PC-9 (cell line): ENCODE measurements around the gene U2SURP. TPM values are rescaled to one million over a fixed set of nuclear protein-coding genes. Genes with fewer than 3 reads are reported as not detected.

Source experiments
- BruUV-seq: library from RNA; stranded (reverse); fragments of 400-500 nt; replicated peaks from 2 replicates; lab custom pipeline; 2021; lab: Mats Ljungman, UMichigan
- CTCF ChIA-PET: fragments of 300-600 bp; sonication (Branson Sonifier 250); formaldehyde crosslinking; loops from one replicate; lab custom pipeline; 2022; ENCODE audit warnings: antibody characterized with exemption; lab: Charles Lee
- POLR2A ChIA-PET: fragments of 300-600 bp; sonication (Branson Sonifier 250); formaldehyde crosslinking; loops from one replicate; lab custom pipeline; 2022; ENCODE audit warnings: antibody characterized with exemption; ENCODE audit not compliant: unreplicated experiment; lab: Charles Lee
- DNase-seq, 2 experiments: peaks; one replicate each; pipeline versions ENCODE4 v3.0.0 to v3.0.0-alpha.2; 2015 to 2022; ENCODE audit warnings: mixed read lengths in 1 of 2
- H2AFZ ChIP-seq: fragments of 200-600 bp; sonication (generic); 2 replicates; pipeline ENCODE4 v1.8.1; 2017; ENCODE audit warnings: antibody characterized with exemption
- H3F3A ChIP-seq: fragments of 200-600 bp; sonication (generic); 2 replicates; pipeline ENCODE4 v1.8.1; 2017; ENCODE audit warnings: antibody characterized with exemption, mild to moderate bottlenecking, low read depth; ENCODE audit not compliant: insufficient read depth
- H3K27ac ChIP-seq: fragments of 200-600 bp; sonication (generic); 2 replicates; pipeline ENCODE4 v1.6.1; 2016; ENCODE audit warnings: mixed run types
- H3K27me3 ChIP-seq: fragments of 200-600 bp; sonication (generic); 2 replicates; pipeline ENCODE4 v1.6.1; 2016; ENCODE audit warnings: low read depth, mixed run types; ENCODE audit not compliant: insufficient read depth
- H3K36me3 ChIP-seq: fragments of 200-600 bp; sonication (generic); 2 replicates; pipeline ENCODE4 v1.6.1; 2016; ENCODE audit warnings: low read depth, mixed run types
- H3K4me1 ChIP-seq: fragments of 200-600 bp; sonication (generic); replicated peaks from 2 replicates; pipeline ENCODE4 v1.6.1; 2016; ENCODE audit warnings: mixed run types; ENCODE audit not compliant: insufficient read depth
- H3K4me2 ChIP-seq: fragments of 200-600 bp; sonication (generic); 2 replicates; pipeline ENCODE4 v1.6.1; 2017; ENCODE audit warnings: mixed run types
- H3K4me3 ChIP-seq: fragments of 200-600 bp; sonication (generic); 2 replicates; pipeline ENCODE4 v1.6.1; 2016; ENCODE audit warnings: mixed run types
- H3K79me2 ChIP-seq: fragments of 200-600 bp; sonication (generic); 2 replicates; pipeline ENCODE4 v1.6.1; 2017; ENCODE audit warnings: low read depth, mixed run types
- H3K9me2 ChIP-seq: fragments of 200-600 bp; sonication (generic); 2 replicates; pipeline ENCODE4 v1.8.1; 2017; ENCODE audit warnings: mild to moderate bottlenecking; ENCODE audit not compliant: insufficient read depth
- H3K9me3 ChIP-seq: fragments of 200-600 bp; sonication (generic); 2 replicates; pipeline ENCODE4 v1.8.1; 2016; ENCODE audit warnings: low read depth; ENCODE audit not compliant: insufficient read depth
- H4K20me1 ChIP-seq: fragments of 200-600 bp; sonication (generic); 2 replicates; pipeline ENCODE4 v1.8.1; 2017; ENCODE audit not compliant: insufficient read depth
- CTCF ChIP-seq: fragments of 200-600 bp; sonication (generic); conservative IDR thresholded peaks from 2 replicates; pipeline ENCODE4 v1.6.1; 2017; ENCODE audit warnings: mixed run types, antibody characterized with exemption, mild to moderate bottlenecking, moderate library complexity
- EZH2 ChIP-seq: fragments of 200-600 bp; sonication (generic); IDR thresholded peaks from 2 replicates; pipeline ENCODE4 v1.8.0; 2017; ENCODE audit warnings: antibody characterized with exemption, low read depth
- intact Hi-C: fragments of 100-400 bp; cut with micrococcal nuclease; formaldehyde crosslinking; loops from one replicate; pipeline ENCODE4 v1.10.0; 2022; ENCODE audit not compliant: unreplicated experiment
- total RNA-seq: library from RNA; stranded (reverse); gene quantifications from 2 replicates; pipeline ENCODE4 v1.2.3, GENCODE V29; 2021

Gene U2SURP
- total RNA-seq, 1 experiment from 2014 or later = 126 TPM

- Histone ChIP-seq H3K9me2 (no peaks in the 10 kb centered on the region), H4K20me1 (no peaks in the 10 kb centered on the region), H3K27ac (no peak overlapping the region), H3K27me3 (0 out of 2 replicates have a peak, but pooled peaks cover 3% of the 10 kb centered on the region), H3K4me1 (no peaks in the 10 kb centered on the region), H3K4me3 (no peak overlapping the region), H3F3A (no peaks in the 10 kb centered on the region), H3K4me2 (no peak overlapping the region), H2AFZ (no peak overlapping the region), H3K36me3 (no peaks in the 10 kb centered on the region), H3K9me3 (no peaks in the 10 kb centered on the region), H3K79me2 (no peaks in the 10 kb centered on the region)
- no peak for DNase-seq
- BruUV-seq = no TSS peak
- POLR2A ChIA-PET = no interaction called here
- CTCF ChIA-PET = no interaction called here
- TF ChIP-seq CTCF (no peak), EZH2 (no peak)
- intact Hi-C loops = no loop called here
These were observed 89.8 kb downstream of the U2SURP start for GRCh38 chr3:143090976-143091837.

GRCh38 chr3:143092191-143092590 is 90.8 kb downstream of the U2SURP start:
- ChIA-PET CTCF (no interaction called here), POLR2A (no interaction called here)
- Histone ChIP-seq H4K20me1 (no peaks in the 10 kb centered on the region), H3K79me2 (no peaks in the 10 kb centered on the region), H2AFZ (no peak overlapping the region), H3K27me3 (0 out of 2 replicates have a peak, but pooled peaks cover 3% of the 10 kb centered on the region), H3K4me1 (no peaks in the 10 kb centered on the region), H3K9me2 (no peaks in the 10 kb centered on the region), H3K4me3 (no peak overlapping the region), H3K9me3 (no peaks in the 10 kb centered on the region), H3K36me3 (no peaks in the 10 kb centered on the region), H3F3A (no peaks in the 10 kb centered on the region), H3K27ac (no peak overlapping the region), H3K4me2 (no peak overlapping the region)
- TF ChIP-seq EZH2 = no peak
- no peak for TF ChIP-seq CTCF
- no TSS peak for BruUV-seq
- intact Hi-C loops = no loop called here
- no peak for DNase-seq

- no peak overlapping the region for H3K27ac ChIP-seq
- H3K27me3 ChIP-seq = peaks cover 7% of the 10 kb centered on the region; the same call in 1 of the 2 replicates
- H3K4me2 ChIP-seq = no peak overlapping the region
- DNase-seq = no peak
- intact Hi-C loops = no loop called here
- no peaks in the 10 kb centered on the region for H3K9me3 ChIP-seq
- no peaks in the 10 kb centered on the region for H3K36me3 ChIP-seq
- TF ChIP-seq CTCF (no peak), EZH2 (no peak)
- no peaks in the 10 kb centered on the region for H3K9me2 ChIP-seq
- no peak overlapping the region for H2AFZ ChIP-seq
- H3K79me2 ChIP-seq = no peaks in the 10 kb centered on the region
- no TSS peak for BruUV-seq
- POLR2A ChIA-PET = no interaction called here
- no peaks in the 10 kb centered on the region for H4K20me1 ChIP-seq
- no peak overlapping the region for H3K4me3 ChIP-seq
- CTCF ChIA-PET = no interaction called here
- no peaks in the 10 kb centered on the region for H3K4me1 ChIP-seq
- H3F3A ChIP-seq = no peaks in the 10 kb centered on the region
These were observed 94.4 kb downstream of the U2SURP start for GRCh38 chr3:143095813-143096212.
